ENCODE data around the gene E2F3.

The E2F3 gene

DNA sequence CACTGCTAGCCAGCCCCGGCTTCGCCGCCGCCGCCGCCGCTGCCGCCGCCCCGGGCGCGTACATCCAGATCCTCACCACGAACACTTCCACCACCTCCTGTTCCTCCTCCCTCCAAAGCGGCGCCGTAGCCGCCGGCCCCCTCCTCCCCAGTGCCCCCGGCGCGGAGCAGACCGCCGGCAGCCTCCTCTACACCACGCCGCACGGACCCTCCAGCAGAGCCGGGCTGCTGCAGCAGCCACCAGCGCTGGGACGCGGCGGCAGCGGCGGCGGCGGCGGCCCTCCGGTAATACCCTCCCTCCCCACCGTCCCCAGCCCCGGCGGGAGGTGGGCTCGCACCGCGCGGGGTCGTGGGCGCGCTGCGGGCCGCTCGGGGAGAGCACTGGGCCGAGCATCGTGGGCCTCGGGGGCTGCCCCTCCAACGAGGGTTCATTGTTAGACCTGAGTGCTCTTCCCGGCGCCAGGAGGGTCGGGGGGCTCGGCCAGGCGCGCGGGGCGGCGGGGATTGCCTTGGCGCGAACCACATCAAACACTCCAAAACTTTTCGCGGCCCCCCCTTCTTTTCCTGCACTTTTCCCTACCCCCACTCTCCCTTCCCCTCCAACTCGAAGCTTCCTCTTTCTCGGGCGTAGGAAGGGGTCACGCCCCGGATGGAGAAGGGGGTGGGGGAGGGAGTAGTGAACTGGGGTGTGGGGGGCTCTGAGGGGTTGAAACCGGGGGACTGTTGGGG is 827 bp downstream of the E2F3 start:
- DNase-seq = peak; percentile 36

DNA sequence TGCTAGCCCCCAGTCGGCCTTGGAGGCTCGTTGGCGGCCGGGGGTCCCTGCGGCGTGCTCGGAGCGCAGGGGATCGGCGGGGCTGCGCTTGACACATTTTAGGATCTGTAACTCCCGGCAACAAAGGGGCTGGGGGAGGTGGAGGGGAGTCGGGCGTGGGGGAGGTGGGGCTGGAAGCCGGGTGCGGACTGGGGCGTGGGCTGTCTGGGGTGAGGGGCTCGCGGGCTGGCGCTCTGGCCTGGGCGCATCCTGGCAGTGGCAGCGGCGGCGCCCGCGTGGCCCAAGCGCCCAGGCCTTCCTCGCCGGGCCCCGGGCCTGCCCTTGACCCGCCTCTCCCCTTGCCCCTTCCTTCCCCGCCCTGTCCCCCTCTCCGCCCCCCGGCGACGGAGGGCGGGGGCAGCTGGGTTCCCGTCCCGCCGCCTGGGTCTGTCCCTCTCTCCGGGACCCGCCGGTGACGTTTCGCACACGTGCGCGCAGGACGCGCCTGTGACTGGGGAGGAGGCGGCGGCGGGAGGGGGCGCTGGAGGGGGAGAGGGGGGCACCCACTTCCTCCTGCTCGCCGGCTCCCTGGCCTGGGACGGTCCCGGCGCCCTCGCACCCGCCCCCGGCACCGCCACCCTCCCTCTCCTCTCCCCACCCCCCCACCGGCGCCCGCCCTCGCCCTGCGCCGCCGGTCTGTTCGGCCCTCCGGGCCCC is 1.5 kb downstream of the E2F3 start:
- DNase-seq = peak; percentile 89

DNA sequence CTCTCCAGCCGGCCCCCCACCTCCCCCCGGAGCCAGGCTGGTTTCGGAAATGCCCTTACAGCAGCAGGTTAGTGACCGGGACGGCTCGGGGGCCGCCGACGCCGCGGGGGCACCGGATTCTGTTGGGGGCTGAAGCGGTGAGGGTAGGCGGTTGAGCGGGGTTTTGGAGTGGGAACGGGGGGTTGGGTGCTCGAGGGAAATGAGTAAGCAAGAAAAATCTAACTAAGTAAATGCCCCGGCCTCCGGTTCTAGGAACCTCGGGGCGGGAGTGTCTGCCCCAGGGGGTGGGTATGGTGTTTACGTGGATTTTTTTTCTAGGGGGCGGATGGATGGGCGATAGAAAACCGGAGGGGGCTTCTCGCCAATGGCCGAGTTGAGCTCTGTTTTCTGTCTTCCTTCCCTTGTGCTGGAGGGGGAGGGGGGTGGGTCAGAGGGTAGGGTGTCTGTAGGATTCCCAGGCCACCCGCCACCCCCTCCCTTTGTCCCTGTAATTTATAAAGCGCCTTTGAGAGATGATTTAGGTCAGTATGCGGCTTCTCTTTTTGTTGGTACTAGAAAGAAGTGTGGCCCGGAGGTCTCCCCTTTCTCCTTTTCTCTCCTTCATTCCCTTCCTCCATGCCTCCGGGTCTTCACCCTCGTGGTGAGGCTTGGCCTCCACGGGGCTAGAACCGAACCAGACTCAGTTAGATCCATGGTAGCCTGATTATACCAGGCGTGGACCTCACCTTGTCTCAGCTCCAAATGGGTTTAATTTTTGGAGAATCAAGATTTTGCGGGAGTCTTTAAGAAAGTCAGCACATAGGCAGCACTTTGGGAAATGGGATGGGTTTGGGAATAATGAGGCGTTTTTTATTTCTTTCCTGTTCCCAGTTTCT is 2.3 kb downstream of the E2F3 start:
- no peak for DNase-seq

DNA sequence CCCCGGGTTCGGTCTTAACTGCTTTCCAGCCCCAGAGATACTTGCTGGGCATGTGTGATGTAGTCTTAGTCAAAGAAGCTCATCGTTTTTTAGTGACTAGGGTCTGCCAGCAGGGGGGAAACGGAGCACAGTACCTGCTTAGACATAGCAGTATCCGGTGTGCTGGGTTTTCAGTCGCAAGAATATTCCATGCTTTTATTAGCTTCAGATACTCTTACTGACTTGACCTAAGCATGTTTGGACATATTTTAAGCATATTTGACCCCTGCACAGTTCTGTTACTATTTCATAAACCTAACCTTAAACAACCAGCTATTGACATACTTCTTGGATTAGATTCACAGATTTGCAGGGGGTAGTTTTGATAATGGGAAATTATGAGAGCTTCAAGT is 3.0 kb downstream of the E2F3 start:
- peak; percentile 80 for DNase-seq

DNA sequence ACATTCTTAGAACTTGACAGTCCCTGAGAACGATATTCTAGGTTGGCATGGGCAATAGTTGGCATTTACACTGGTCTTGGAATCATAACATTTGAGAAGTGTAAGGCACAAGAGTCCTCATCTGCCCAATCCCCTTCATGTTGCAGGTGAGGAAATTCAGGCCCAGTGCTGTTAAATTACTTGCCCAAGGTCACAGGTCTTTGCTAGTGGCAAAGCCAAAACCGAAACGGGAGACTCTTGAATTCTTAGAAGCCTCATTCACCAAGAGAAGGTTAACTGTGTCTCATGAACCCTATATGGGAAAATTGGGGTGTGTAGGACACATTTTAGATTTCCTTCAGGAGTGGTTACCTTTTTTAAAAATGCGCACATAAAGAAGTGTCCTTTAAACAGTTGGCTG is 7.2 kb downstream of the E2F3 start:
- DNase-seq = no peak

DNA sequence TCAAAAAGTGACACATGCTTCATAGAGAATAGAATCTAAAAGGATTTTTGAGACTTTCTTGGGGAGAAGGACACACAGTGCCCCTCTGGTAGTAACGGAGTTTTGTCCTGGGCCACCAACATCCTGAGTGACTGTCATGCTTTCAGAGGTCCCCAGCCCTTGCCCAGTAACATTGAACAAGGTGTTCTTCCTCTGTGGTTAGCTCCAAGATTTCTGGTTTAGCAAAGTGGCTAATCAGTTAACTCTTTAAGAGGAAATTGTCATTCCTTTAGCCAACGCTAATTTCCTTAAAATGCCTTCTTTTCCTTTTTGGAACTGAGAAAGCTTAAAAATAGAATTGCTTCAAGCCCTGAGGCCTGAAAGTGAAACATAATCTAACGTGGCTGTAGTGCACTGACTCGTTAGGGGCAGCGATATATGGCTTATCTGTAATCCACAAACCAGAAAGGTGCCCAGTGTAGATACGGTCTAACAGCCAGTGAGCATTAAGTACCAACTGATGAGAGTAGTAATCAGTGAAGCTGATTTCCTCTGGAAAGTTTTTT is 7.8 kb downstream of the E2F3 start:
- no peak for DNase-seq

DNA sequence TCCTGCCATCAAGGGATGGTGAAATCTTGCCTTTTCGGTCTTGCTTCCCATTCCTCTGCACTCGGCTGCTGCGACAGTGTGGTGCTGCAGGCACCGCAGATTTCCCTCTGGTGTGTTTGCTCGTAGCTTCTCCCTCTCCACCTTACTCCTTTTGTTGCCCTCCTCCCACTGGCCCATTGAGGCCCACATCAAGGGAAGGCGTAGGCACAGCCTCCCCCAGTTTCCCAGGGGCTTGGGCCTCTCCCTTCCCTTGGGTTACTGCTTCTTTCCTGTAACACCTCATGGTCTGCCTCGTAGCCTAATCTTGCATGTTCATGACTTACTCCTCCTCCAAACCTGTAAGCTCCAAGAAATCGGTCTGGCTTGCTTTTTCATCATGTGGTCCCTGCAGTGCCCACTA is 9.9 kb downstream of the E2F3 start:
- DNase-seq = no peak

DNA sequence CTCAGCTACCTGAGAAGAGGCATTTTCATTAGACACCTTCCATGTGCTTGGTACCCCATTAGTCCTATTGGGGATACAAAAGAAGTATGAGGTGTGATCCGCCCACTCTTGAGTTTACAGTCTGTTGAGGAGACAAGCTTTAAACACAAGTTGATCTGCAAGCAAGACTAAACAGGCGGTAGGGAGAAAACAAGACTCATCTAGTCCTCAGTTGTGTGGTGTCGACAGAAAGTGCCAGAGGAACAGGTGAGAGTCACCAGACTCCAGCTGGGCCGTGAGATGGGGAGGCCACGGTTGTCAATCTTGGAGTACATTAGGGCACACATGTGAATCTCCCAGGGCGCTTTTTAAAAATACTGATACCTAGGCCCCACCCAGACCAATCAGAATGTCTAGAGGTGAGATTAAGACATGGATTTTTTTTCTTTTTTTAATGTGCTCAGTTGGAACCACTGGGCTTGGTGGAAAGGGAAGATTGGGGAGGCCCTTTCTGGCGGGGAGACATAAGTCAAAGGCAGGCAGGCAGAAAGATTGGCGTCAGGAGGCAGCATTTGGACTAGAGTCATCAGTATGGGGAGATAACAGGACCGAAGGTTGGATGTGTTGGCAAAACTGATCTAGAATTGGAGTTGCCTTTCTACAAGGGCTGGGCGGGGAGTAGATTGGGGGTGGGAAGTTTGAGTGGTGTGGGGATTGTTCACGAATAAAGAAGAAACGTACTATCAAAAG is 10.4 kb downstream of the E2F3 start:
- no peak for DNase-seq

DNA sequence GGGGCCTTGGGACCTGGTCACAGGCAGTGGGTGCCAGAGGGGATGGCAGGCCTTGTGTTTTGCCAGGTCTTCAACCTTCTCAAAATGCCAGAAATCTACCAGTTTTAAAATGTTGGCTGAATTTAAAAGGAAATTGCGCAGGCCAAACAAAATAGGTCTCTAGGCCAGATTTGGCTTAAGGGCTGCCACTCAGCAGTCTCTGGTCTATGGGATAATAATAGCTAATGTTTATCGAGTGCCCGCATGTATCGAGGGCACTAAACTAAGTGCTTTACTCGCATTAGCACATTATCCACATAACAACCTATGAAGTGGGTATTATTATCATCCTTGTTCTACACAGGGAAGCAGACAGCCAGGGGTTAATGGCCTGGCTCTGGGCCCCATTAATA is 11.0 kb downstream of the E2F3 start:
- no peak for DNase-seq

DNA sequence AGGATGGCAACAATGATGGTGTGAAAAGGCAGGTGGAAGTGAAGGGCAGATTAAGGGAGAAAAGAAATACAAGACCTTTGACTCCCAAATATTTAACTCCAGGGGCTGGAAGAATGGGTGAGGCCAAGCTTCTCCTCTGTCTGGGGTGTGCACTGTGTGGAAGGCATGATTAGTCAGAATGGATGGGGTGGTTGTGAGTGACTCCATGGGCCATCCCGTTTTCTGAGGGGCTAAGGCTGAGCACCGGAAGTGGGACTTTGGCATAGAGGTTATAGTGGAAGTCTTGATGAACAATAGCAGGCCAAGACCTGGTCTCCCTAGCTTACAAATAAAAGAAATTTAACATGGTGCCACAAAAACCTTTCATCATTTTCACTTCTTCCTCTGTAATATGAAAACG is 12.1 kb downstream of the E2F3 start:
- DNase-seq = no peak

DNA sequence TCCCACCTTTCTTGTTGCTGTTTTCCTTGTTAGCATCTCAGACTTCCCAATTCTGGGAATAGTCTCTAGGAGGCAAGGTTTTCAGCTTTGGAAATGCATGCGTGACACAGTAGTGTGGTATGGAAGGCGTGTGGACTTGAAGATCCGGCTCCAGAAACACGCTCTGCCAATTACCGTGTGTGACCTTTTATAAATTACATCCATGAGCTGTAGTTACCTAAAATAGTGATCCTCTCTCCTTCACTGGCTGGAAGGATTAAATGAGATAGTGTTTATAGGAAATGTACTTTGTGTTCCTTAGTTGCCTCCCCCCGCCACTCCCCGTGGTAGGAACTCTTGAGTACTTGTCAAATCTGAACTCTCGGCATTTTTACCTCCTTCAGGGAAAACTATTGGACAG is 13.0 kb downstream of the E2F3 start:
- DNase-seq = no peak

DNA sequence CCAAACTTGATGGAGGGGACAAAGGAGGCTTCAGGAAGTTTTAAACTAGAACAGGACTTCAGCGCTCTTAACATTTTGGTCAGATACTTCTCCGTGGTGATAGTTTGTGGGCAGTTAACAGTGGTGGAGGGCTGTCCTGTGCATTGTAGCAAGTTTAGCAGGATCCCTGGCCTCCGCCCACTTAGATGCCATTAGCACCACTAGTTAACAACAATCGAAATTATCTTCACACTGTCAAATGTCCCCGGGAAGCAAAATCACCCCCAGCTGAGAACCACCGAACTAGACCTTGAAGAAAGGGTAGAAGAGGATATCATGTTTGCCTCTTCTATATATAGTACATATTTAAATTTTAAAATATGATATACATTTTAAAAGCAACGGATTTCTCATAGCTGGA is 13.6 kb downstream of the E2F3 start:
- DNase-seq = no peak

DNA sequence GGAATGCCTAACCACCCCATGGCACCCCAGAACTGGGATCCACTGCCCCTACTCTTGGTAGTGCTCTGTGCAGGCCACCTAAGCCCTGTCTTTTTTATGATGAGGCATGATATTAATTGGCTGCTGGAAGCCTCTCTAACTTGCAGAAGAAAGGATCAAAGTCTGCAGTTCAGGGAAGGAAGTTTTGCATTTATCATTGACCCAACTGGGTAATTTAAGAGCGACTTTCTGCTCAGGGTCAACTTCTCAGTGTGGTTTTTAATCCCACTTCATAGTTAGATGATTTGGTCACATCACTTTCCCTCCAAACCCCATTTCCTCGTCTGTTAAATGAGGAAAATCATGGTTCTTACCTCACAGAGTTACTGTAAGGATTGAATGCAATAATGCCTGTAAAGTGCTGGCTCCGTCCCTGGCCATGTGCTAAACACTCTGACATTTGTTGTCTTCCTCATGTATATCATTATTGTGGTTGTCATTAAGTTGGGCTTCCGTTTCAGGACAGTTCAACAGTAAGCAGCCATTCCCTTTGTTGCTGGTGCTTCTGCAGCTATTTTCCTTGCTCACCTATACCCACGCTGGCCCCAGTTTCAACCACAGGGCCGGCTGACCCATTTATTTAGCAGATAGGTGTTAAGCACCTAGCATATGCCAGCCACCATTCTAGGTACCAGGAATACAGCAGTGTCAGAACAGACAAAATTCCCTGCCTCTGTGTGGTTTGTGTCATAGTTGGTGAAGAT is 14.2 kb downstream of the E2F3 start:
- DNase-seq = no peak

DNA sequence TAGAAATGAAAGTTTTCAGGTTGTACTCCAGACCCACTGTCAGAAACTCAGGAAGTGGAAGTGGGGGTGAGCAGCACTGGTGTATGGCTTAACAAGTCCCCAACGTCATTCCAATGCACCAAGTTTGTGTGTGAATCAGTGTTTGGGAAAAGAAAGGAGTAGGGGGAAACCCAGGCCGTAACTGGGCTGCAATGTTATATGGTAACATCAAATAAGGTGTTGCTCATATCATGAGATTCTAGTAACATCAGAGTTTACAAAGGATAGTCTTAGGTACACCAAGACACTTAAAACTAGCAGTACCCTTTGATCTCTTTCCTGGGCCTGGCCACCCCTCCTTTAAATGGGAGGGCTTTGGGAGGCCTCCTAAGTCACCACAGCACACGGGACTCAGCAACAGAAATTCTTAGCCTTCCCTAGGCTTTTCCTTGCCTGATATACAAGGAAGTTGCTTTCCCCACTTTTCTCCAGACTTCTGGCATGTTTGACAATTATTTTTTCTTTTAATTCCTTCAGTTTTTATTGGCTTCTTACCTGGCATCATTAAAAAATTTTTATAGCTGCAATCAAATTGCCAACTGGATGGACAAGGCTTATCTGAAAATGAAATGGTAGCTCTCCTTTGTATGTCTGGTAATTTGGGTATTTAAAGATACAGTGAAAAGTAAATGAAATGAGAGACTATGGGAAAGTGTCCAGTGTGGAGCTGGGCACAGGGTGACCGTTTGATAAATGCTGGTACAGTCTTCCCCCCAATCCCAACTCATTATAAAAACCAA is 15.1 kb downstream of the E2F3 start:
- no peak for DNase-seq

DNA sequence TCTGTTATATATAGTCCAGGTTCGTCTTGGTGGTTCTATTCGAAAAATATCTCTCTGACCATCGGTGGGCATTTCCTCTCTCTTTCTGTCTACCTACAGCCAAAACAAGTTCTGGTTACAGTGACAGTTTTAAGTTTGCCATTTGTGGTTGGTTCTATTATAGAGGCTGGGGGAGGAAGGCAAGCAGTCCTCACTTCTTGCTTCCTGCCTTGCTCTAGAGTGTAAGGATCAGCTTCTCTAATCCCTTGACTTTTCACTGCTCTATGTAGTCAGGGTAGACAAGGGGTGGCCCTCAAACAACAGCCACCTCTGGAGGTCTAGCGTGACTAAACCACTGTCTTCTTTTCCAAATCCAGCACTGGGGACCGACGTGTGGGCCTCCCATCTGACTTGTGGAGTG is 16.1 kb downstream of the E2F3 start:
- no peak for DNase-seq

DNA sequence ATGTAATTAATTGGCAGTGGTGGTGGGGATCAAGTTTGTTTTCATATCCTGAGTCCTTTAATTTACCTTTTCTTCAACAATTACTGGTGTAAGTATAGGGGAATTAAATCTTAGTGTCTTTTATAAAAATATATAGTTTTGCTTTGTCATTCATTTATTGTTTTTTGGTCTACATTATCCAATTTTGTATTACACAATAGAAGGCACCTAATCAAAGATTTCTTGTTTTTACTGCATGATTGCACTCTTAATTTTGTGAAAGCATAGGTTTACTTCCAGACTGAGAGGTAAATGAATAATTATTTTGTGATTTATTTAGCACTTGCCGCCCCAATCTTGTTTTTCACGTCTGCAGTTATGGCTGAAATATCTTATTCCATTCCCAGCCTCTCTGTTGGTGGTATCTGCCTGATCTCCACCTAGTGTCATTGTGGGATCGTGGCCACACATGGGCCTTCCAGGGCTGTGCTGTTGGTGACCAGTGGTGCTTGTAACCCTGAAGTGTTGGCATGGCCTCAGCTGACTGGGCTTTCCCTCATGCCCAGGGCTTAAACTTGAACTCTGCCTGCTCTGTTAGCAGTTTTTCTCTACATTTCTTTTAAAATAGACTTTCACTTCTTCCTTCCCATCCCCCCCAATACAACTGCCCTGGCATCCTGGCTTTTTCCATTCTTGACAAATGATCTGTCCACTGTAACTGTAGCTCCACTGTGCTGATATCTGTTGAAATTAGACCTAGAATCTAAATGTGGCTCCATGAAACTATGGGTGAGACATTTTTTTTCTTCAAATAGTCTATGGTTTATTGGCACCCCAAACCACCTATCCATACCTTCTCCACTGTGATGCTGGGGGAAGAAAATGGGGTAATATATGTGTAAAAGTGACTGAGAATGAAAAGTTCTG is 24.8 kb downstream of the E2F3 start:
- no peak for DNase-seq

DNA sequence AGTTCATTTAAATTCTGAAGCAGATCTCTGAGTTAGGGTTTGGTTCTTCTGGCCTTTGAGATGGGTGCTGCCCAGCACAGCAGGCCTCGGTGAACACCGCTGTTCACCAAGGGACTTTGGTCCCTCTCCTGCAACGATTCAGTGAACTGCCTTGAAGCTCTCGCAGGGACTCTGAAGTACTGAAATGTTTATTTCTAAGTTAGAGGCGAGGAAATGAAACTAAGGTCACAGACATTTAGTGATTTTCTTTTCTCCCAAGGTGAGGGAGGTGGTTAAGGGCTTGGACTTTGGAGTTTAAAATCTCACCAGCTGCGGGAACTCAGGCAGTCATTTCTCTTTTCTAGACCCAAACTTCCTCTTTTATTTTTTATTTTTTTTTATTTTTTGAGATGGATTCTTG is 26.2 kb downstream of the E2F3 start:
- DNase-seq = no peak

DNA sequence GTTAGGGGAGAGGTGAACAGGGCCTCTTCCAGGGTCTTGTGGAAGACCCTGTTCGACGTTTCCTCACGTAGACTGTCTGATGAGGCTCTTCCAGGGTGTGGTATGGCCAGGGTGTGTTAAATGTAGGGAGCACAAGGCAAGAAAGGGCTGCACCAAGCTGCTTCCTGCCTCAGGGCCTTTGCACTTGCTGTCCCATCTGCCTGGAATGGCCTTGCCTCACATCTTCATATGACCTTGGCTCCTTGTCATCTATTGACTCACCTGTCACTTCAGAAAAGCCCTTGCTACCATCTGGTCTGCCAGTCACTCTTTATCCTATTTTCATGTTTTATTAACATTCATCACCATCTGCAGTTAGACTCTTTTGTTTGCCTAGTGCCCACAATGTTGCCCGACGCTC is 31.0 kb downstream of the E2F3 start:
- peak; percentile 87 for DNase-seq

DNA sequence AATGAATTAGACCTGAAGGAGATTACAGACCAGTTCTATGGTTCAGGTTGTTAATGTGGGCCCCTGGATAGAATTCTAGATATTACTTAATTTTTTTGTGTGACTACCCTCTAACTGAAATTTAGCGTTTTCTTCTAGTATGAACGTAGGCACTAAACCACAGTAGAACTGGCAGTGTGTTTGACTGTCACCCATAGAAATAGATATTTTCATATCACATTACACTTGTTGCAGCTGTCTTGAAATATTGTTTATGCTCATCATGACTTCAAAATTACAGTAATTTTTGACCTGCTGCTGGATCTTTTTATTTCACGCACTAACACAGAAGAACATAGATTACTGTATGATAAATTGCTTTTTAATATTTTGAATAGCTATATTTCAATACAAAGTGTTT is 31.6 kb downstream of the E2F3 start:
- DNase-seq = no peak

DNA sequence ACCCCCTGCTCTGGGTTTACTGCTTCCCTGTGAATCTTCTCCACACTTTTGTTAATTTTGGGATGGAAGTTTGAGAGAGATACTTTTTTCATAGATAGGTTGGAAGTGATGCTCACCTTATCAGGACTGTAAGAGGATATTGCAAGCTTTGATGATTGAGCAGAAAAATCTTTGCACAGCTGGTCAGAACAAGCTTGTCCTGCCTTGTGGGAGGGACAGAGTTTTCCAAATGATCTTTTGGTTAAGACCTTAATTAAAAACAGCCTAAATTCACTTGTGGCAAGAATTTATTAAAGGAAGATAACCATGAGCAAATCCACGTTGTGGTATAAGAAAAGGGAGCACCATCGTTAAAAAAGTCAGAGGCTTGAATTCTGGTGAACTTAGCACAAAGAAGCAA is 32.2 kb downstream of the E2F3 start:
- no peak for DNase-seq

Data from NCI-H2029 (cell line).